K562 (cell line): ENCODE data around the gene UBAC2. TPM values are rescaled to one million over a fixed set of nuclear protein-coding genes. Genes with fewer than 3 reads are reported as not detected.
A peak's percentile ranks its signal among the peaks of the same experiment; 100 is the strongest.

Source experiments
- ATAC-seq: fragments of 200-7000 bp; cut with Tn5 transposase; 3 replicates; pipeline ENCODE4 v1.9.1; 2020; ENCODE audit warnings: moderate library complexity
- BruUV-seq: library from RNA; stranded (reverse); fragments of 400-500 nt; replicated peaks from 2 replicates; lab custom pipeline; 2021; lab: Mats Ljungman, UMichigan
- CTCF ChIA-PET: fragments of 300-600 bp; formaldehyde crosslinking; extraction: SDS; loops from one replicate; lab custom pipeline; 2021; ENCODE audit warnings: low intra/inter-chr PET ratio; lab: Yijun Ruan, JAX
- POLR2A ChIA-PET: fragments of 300-600, 350-650 bp; sonication (Branson Sonifier 250); formaldehyde crosslinking; extraction: SDS; loops from one replicate; lab custom pipeline; 2021; ENCODE audit warnings: antibody characterized with exemption, inconsistent platforms; lab: Yijun Ruan, JAX
- DNase-seq, 4 experiments: peaks; one replicate each; pipeline versions ENCODE4 v3.0.0 to v3.0.0-alpha.2; 2011 to 2018; ENCODE audit warnings: low spot score in 3 of 4, mixed read lengths in 3 of 4; ENCODE audit errors: extremely low read depth in 1 of 4
- FAIRE-seq: peaks from 2 replicates; lab custom pipeline; 2011; peaks lifted over from hg19 to GRCh38; lab: Jason Lieb, UNC
- H2AFZ ChIP-seq: 2 replicates; pipeline ENCODE4 v1.6.0; 2011; ENCODE audit warnings: low read depth, low read length, control low read depth, inconsistent platforms
- H3K27ac ChIP-seq: fragments of 200-600 bp; 3 replicates; pipeline ENCODE4 v1.8.0; 2011; ENCODE audit warnings: low read depth, mild to moderate bottlenecking, control low read depth, inconsistent platforms, low read length, moderate library complexity, mixed read lengths; ENCODE audit errors: extremely low read depth
- H3K27me3 ChIP-seq, 2 experiments: fragments of 300-600 bp in 1 of 2; 2 replicates in 1 of 2; 3 replicates in 1 of 2; pipeline versions ENCODE4 v1.6.0 to v1.8.0; 2011; ENCODE audit warnings: inconsistent platforms in 2 of 2, low read length in 2 of 2, mild to moderate bottlenecking in 1 of 2, mixed read lengths in 1 of 2, moderate library complexity in 1 of 2; ENCODE audit not compliant: control insufficient read depth in 2 of 2, insufficient read depth in 2 of 2
- H3K36me3 ChIP-seq: fragments of 300-600 bp; 3 replicates; pipeline ENCODE4 v1.8.0; 2011; ENCODE audit warnings: mild to moderate bottlenecking, low read length, inconsistent platforms; ENCODE audit not compliant: control insufficient read depth, insufficient read depth
- H3K4me1 ChIP-seq, 2 experiments: fragments of 200-600 bp in 1 of 2; replicated peaks in 1 of 2; 2 replicates in 1 of 2; 3 replicates in 1 of 2; pipeline versions ENCODE4 v1.5.1 to v1.8.0; 2011; ENCODE audit warnings: inconsistent platforms in 2 of 2, low read length in 2 of 2, mild to moderate bottlenecking in 1 of 2, mixed read lengths in 1 of 2, moderate library complexity in 1 of 2; ENCODE audit not compliant: control insufficient read depth in 2 of 2, insufficient read depth in 2 of 2
- H3K4me2 ChIP-seq: 2 replicates; pipeline ENCODE4 v1.6.1; 2011; ENCODE audit warnings: low read length, control low read depth, inconsistent platforms, mixed read lengths; ENCODE audit not compliant: insufficient read depth
- H3K4me3 ChIP-seq: fragments of 200-600 bp; sonication (generic), shearing (Covaris generic); 2 replicates; pipeline ENCODE4 v1.5.1; 2016; ENCODE audit warnings: control low read depth, inconsistent platforms
- H3K79me2 ChIP-seq: fragments of 200-600 bp; 3 replicates; pipeline ENCODE4 v1.8.0; 2011; ENCODE audit warnings: low read length, inconsistent platforms; ENCODE audit not compliant: control insufficient read depth, insufficient read depth
- H3K9ac ChIP-seq, 2 experiments: 2 replicates each; pipeline versions ENCODE4 v1.6.0 to v1.6.1; 2011; ENCODE audit warnings: low read depth in 2 of 2, low read length in 2 of 2, control low read depth in 1 of 2, inconsistent platforms in 1 of 2, mild to moderate bottlenecking in 1 of 2, mixed read lengths in 1 of 2; ENCODE audit not compliant: insufficient read depth in 1 of 2
- H3K9me1 ChIP-seq: one replicate; pipeline ENCODE4 v1.6.0; 2011; ENCODE audit warnings: inconsistent platforms, mild to moderate bottlenecking, low read length, moderate library complexity; ENCODE audit not compliant: control insufficient read depth, insufficient read depth
- H3K9me3 ChIP-seq: replicated peaks from 2 replicates; pipeline ENCODE4 v1.5.1; 2011; ENCODE audit warnings: low read depth, low read length, inconsistent platforms; ENCODE audit not compliant: control insufficient read depth, insufficient read depth
- H4K20me1 ChIP-seq: replicated peaks from 2 replicates; pipeline ENCODE4 v1.6.1; 2011; ENCODE audit warnings: low read length, inconsistent platforms, mixed read lengths; ENCODE audit not compliant: control insufficient read depth, insufficient read depth
- CXXC5 ChIP-seq: fragments of 250-450 bp; sonication (Bioruptor Pico); IDR thresholded peaks from 2 replicates; pipeline ENCODE4 v1.8.0; 2022; ENCODE audit warnings: inconsistent platforms, mild to moderate bottlenecking, moderate library complexity
- DDX20 ChIP-seq: fragments of 450-650 bp; IDR thresholded peaks from 2 replicates; pipeline ENCODE4 v1.6.1; 2016; ENCODE audit warnings: missing genetic modification characterization, low read depth, mild to moderate bottlenecking, missing compliant biosample characterization, moderate library complexity
- KDM2B ChIP-seq: fragments of 250-450 bp; sonication (Bioruptor Pico); IDR thresholded peaks from 2 replicates; pipeline ENCODE4 v1.8.0; 2021; ENCODE audit warnings: mild to moderate bottlenecking, moderate library complexity
- L3MBTL2 ChIP-seq: fragments of 450-650 bp; IDR thresholded peaks from 2 replicates; pipeline ENCODE4 v1.6.1; 2016; ENCODE audit warnings: mild to moderate bottlenecking, moderate library complexity
- MYC ChIP-seq, 2 experiments: fragments of 250-450 bp in 1 of 2; sonication (Bioruptor Pico) in 1 of 2; IDR thresholded peaks; 2 replicates each; pipeline versions ENCODE4 v1.5.1 to v1.6.1; 2012 to 2021; ENCODE audit warnings: low read depth in 2 of 2, borderline replicate concordance in 1 of 2, improper control_type of control experiment in 1 of 2, low read length in 1 of 2, mild to moderate bottlenecking in 1 of 2, moderate library complexity in 1 of 2
- NFIC ChIP-seq: fragments of 450-650 bp; IDR thresholded peaks from 2 replicates; pipeline ENCODE4 v1.6.1; 2017; ENCODE audit warnings: mild to moderate bottlenecking, inconsistent platforms
- NR2C1 ChIP-seq, 2 experiments: fragments of 450-650 bp; IDR thresholded peaks; 2 replicates each; pipeline ENCODE4 v1.6.1; 2017; ENCODE audit warnings: mild to moderate bottlenecking in 2 of 2, antibody characterized with exemption in 1 of 2, inconsistent platforms in 1 of 2, missing compliant biosample characterization in 1 of 2, missing genetic modification characterization in 1 of 2
- NRF1 ChIP-seq, 2 experiments: fragments of 450-650 bp; IDR thresholded peaks in 1 of 2; conservative IDR thresholded peaks in 1 of 2; 2 replicates each; pipeline ENCODE4 v1.6.1; 2014; ENCODE audit warnings: mild to moderate bottlenecking in 2 of 2
- TFAM ChIP-seq: fragments of 250-450 bp; sonication (Bioruptor Pico); conservative IDR thresholded peaks from 2 replicates; pipeline ENCODE4 v1.5.0; 2021; ENCODE audit warnings: mild to moderate bottlenecking, moderate library complexity
- WGBS: fragments of 100-300 bp; shearing (Covaris generic); methylation state at CpG from one replicate; pipeline ENCODE4 v1.1.6; 2016; ENCODE audit warnings: low coverage, mixed read lengths; ENCODE audit not compliant: insufficient coverage; ENCODE audit errors: missing lambda C conversion rate; 5-methylcytosine and 5-hydroxymethylcytosine counted together
- in situ Hi-C: fragments of 300-500 bp; cut with MboI; formaldehyde crosslinking; loops from 4 replicates; pipeline ENCODE4 v1.15.0; 2018; ENCODE audit warnings: inconsistent platforms, mixed read lengths
- intact Hi-C: fragments of 100-400 bp; cut with micrococcal nuclease; formaldehyde crosslinking; loops from 2 replicates; pipeline ENCODE4 v1.14.2; 2022
- polyA plus RNA-seq, 8 experiments: library from polyadenylated mRNA; depleted of rRNA in 4 of 8; stranded (reverse) in 5 of 8; unstranded in 3 of 8; fragments of >200 nt; fragmentation: Nextera tagmentation in 2 of 8; fragmentation: Illumina TruSeq in 1 of 8; extraction: Ambion mirVana in 2 of 8; extraction: Trizol in 1 of 8; gene quantifications; 2 replicates each; pipeline versions ENCODE4 v1.2.1 to v1.2.3, GENCODE V29; 2011 to 2014; ENCODE audit warnings: inconsistent platforms in 1 of 8, missing spikeins in 1 of 8
- total RNA-seq, 7 experiments: library from RNA; depleted of rRNA in 6 of 7; stranded (reverse); fragments of >200 nt in 6 of 7; fragmentation: Illumina TruSeq in 2 of 7; extraction: Trizol in 2 of 7; gene quantifications; 2 replicates each; pipeline versions ENCODE4 v1.2.1 to v1.2.3, GENCODE V29; 2011 to 2021; ENCODE audit warnings: low replicate concordance in 1 of 7
- TF ChIP-seq, protein P1 (sequence below), 2 experiments: IDR thresholded peaks in 1 of 2; conservative IDR thresholded peaks in 1 of 2; 2 replicates each; pipeline ENCODE4 v1.6.1; 2016; ENCODE audit warnings: low read depth in 2 of 2, mild to moderate bottlenecking in 1 of 2, missing compliant biosample characterization in 1 of 2, missing genetic modification characterization in 1 of 2, moderate library complexity in 1 of 2
- TF ChIP-seq, protein P2 (sequence below): sonication (generic); formaldehyde crosslinking; IDR thresholded peaks from 2 replicates; pipeline ENCODE4 v1.8.0; 2023; ENCODE audit warnings: missing genetic modification reagents, mild to moderate bottlenecking, borderline replicate concordance

Gene UBAC2
- total and polyA plus RNA-seq, 9 of the 15 experiments (the other 6 are each of a cell fraction or from before 2014, with no cell fraction given): 6.0 to 84.1 (median 32.3) TPM

DNA sequence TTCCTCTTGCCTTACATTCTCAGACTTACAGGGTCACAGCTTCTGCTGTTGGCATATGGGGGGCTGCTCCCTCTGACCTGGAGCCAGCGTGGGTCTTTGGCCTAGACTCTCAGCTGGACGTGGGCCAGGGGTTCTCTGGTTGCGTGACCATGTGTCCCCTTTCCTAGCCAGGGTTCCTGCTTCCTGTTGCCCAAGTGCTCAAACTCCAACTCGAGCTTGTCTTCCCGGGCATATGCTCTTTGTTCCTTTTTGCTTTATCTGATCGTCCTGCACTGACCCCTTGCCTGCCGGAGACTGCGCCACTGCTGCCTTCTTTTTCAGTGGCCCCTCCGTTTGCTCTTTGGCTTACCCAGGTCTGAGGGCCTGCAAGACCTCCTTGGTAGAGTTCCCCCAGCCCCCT, 131.8 kb downstream of the UBAC2 start:
- CTCF ChIA-PET: no interaction called here
- Histone ChIP-seq H2AFZ (no peak overlapping the region), H3K4me2 (peak overlapping the region; percentile 21; the same call in 1 of the 2 replicates), H3K4me1 (peaks cover 6 to 17% of the 10 kb centered on the region in 2 experiments), H3K79me2 (peaks cover 6% of the 10 kb centered on the region; the same call in 1 of the 3 replicates), H3K27me3 (no peaks in the 10 kb centered on the region), H3K9ac (peak overlapping the region in 1 of 2 experiments; percentile 47; a peak in 2 of 4 replicates), H3K9me3 (no peaks in the 10 kb centered on the region), H3K4me3 (no peak overlapping the region), H3K27ac (peak overlapping the region; percentile 59), H3K36me3 (peaks cover 16% of the 10 kb centered on the region), H3K9me1 (no peaks in the 10 kb centered on the region), H4K20me1 (no peaks in the 10 kb centered on the region)
- intact Hi-C loops: loop anchor here (5.0 kb wide), 1 partner anchor 65 kb away; no protein-coding TSS in a partner anchor
- FAIRE-seq: no peak
- POLR2A ChIA-PET: no interaction called here
- in situ Hi-C loops: no loop called here
- BruUV-seq: no TSS peak
- no peak for DNase-seq
- WGBS: 44% methylated on average over 9 of the region's 9 CpGs
- ATAC-seq: peak; percentile 36; the same call in 2 of the 3 replicates
- TF ChIP-seq NR2C1 (IDR thresholded peaks at IDR 0.05) (no peak), NR2C1 (tag; IDR thresholded peaks at IDR 0.05) (peak; percentile 23; the same call in 1 of the 2 replicates), TFAM (CRISPR knock-in tag) (no peak), NFIC (0 out of 2 replicates have a peak, but pooled peaks have one; percentile 13), DDX20 (no peak), L3MBTL2 (0 out of 2 replicates have a peak, but pooled peaks have one; percentile 34), KDM2B (CRISPR knock-in tag) (no peak), CXXC5 (peak; percentile 46), MYC (IDR thresholded peaks at IDR 0.05; ENCODE audit: low read depth, low read length) (peak; percentile 33; the same call in 1 of the 2 replicates), MYC (CRISPR knock-in tag; IDR thresholded peaks at IDR 0.05; ENCODE audit: borderline replicate concordance, low read depth) (no peak), NRF1 (conservative IDR thresholded peaks at IDR 0.05 in 1 of 2, IDR thresholded peaks at IDR 0.05 in 1 of 2) (peak in 1 of 2 experiments; percentile 45; a peak in 1 of 4 replicates)
- TF ChIP-seq, protein P1, sequence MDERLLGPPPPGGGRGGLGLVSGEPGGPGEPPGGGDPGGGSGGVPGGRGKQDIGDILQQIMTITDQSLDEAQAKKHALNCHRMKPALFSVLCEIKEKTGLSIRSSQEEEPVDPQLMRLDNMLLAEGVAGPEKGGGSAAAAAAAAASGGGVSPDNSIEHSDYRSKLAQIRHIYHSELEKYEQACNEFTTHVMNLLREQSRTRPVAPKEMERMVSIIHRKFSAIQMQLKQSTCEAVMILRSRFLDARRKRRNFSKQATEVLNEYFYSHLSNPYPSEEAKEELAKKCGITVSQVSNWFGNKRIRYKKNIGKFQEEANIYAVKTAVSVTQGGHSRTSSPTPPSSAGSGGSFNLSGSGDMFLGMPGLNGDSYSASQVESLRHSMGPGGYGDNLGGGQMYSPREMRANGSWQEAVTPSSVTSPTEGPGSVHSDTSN (CRISPR knock-in tag; IDR thresholded peaks at IDR 0.05; ENCODE audit: low read depth): no peak
- TF ChIP-seq, protein P1 (tag; conservative IDR thresholded peaks at IDR 0.05; ENCODE audit: low read depth): no peak
- TF ChIP-seq, protein P2, sequence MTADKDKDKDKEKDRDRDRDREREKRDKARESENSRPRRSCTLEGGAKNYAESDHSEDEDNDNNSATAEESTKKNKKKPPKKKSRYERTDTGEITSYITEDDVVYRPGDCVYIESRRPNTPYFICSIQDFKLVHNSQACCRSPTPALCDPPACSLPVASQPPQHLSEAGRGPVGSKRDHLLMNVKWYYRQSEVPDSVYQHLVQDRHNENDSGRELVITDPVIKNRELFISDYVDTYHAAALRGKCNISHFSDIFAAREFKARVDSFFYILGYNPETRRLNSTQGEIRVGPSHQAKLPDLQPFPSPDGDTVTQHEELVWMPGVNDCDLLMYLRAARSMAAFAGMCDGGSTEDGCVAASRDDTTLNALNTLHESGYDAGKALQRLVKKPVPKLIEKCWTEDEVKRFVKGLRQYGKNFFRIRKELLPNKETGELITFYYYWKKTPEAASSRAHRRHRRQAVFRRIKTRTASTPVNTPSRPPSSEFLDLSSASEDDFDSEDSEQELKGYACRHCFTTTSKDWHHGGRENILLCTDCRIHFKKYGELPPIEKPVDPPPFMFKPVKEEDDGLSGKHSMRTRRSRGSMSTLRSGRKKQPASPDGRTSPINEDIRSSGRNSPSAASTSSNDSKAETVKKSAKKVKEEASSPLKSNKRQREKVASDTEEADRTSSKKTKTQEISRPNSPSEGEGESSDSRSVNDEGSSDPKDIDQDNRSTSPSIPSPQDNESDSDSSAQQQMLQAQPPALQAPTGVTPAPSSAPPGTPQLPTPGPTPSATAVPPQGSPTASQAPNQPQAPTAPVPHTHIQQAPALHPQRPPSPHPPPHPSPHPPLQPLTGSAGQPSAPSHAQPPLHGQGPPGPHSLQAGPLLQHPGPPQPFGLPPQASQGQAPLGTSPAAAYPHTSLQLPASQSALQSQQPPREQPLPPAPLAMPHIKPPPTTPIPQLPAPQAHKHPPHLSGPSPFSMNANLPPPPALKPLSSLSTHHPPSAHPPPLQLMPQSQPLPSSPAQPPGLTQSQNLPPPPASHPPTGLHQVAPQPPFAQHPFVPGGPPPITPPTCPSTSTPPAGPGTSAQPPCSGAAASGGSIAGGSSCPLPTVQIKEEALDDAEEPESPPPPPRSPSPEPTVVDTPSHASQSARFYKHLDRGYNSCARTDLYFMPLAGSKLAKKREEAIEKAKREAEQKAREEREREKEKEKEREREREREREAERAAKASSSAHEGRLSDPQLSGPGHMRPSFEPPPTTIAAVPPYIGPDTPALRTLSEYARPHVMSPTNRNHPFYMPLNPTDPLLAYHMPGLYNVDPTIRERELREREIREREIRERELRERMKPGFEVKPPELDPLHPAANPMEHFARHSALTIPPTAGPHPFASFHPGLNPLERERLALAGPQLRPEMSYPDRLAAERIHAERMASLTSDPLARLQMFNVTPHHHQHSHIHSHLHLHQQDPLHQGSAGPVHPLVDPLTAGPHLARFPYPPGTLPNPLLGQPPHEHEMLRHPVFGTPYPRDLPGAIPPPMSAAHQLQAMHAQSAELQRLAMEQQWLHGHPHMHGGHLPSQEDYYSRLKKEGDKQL (CRISPR knock-in tag): no peak
